Gastrocnemius medialis (tissue), 4 donors: Measurements from ENCODE around the gene CWC22.

Experiments used
- POLR2A ChIP-seq, 2 donors: fragments of 450-650 bp; IDR thresholded peaks; one replicate each; pipeline ENCODE4 v1.6.1; 2017; ENCODE audit warnings: antibody characterized with exemption in 2 of 2, mild to moderate bottlenecking in 2 of 2, moderate library complexity in 2 of 2
- TF ChIP-seq, protein P1 (sequence below), 5 experiments: fragments of 450-650 bp in 3 of 5; fragments of 200-600 bp in 2 of 5; sonication (generic) in 2 of 5; IDR thresholded peaks in 4 of 5; conservative IDR thresholded peaks in 1 of 5; 1 replicate in 4 of 5; 2 replicates in 1 of 5; pipeline ENCODE4 v1.5.1; 2016 to 2019; ENCODE audit warnings: antibody characterized with exemption in 5 of 5, mild to moderate bottlenecking in 3 of 5, moderate library complexity in 3 of 5

DNA sequence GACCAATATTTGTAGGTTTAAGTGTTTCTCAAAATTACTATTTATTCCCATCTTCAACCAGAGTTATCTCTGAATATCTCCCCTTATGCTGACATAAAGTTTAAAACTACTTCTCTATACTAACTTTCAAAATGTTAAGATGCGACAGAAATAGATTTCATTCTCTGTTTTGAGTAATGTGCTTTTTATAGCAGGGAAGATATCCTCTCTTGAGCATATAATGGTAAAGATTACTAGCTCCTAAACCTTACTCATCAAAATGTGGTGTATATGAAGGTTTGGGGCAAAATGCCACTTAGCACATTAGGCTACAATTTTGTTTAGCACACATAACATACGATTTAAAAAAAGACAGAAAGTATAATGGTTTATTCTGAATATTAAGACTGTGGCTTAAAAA is 54.4 kb downstream of the CWC22 start:
- TF ChIP-seq, protein P1, sequence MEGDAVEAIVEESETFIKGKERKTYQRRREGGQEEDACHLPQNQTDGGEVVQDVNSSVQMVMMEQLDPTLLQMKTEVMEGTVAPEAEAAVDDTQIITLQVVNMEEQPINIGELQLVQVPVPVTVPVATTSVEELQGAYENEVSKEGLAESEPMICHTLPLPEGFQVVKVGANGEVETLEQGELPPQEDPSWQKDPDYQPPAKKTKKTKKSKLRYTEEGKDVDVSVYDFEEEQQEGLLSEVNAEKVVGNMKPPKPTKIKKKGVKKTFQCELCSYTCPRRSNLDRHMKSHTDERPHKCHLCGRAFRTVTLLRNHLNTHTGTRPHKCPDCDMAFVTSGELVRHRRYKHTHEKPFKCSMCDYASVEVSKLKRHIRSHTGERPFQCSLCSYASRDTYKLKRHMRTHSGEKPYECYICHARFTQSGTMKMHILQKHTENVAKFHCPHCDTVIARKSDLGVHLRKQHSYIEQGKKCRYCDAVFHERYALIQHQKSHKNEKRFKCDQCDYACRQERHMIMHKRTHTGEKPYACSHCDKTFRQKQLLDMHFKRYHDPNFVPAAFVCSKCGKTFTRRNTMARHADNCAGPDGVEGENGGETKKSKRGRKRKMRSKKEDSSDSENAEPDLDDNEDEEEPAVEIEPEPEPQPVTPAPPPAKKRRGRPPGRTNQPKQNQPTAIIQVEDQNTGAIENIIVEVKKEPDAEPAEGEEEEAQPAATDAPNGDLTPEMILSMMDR (IDR thresholded peaks at IDR 0.05 in 4 of 5, conservative IDR thresholded peaks at IDR 0.05 in 1 of 5) = no peak
- TF ChIP-seq POLR2A (IDR thresholded peaks at IDR 0.05) = no peak
